Measurements from ENCODE around the gene LDHD. TPM values are rescaled to one million over a fixed set of nuclear protein-coding genes. Genes with fewer than 3 reads are reported as not detected.

The LDHD gene
- polyA plus RNA-seq, 1 experiment: 0.71 TPM

- no peak for DNase-seq (ENCODE audit: low read depth)
- H3K4me3 ChIP-seq (ENCODE audit: low read depth, low read length): no peak overlapping the region
- H3K27me3 ChIP-seq (ENCODE audit: control insufficient read depth, insufficient read depth, low read length): no peaks in the 10 kb centered on the region
- ChIA-PET POLR2A (no interaction called here), CTCF (interaction anchor here (0.9 kb wide), 1 partner anchor 75 kb away, joined by 3 read pairs; the partner anchor contains the start of gene ZNRF1)
- no peaks in the 10 kb centered on the region for H3K36me3 ChIP-seq (ENCODE audit: control insufficient read depth, insufficient read depth, low read length)
- TF ChIP-seq CTCF (IDR thresholded peaks at IDR 0.05; ENCODE audit: insufficient read depth, low read depth, low read length): no peak
These were observed 42.9 kb downstream of the LDHD start for GRCh38 chr16:75073545-75074303.

GRCh38 chr16:75072239-75072947 lies 44.2 kb downstream of the LDHD start:
- POLR2A ChIA-PET: no interaction called here
- no peaks in the 10 kb centered on the region for H3K36me3 ChIP-seq (ENCODE audit: control insufficient read depth, insufficient read depth, low read length)
- no peak for TF ChIP-seq CTCF (IDR thresholded peaks at IDR 0.05; ENCODE audit: insufficient read depth, low read depth, low read length)
- CTCF ChIA-PET: interaction anchor here (0.6 to 1.1 kb wide), 4 partner anchors 16 to 39 kb away, joined by 3 to 4 read pairs (median 4); no protein-coding TSS in a partner anchor
- H3K27me3 ChIP-seq (ENCODE audit: control insufficient read depth, insufficient read depth, low read length): no peaks in the 10 kb centered on the region
- H3K4me3 ChIP-seq (ENCODE audit: low read depth, low read length): no peak overlapping the region
- DNase-seq (ENCODE audit: low read depth): no peak

- Histone ChIP-seq H3K27me3 (ENCODE audit: control insufficient read depth, insufficient read depth, low read length) (no peaks in the 10 kb centered on the region), H3K36me3 (ENCODE audit: control insufficient read depth, insufficient read depth, low read length) (no peaks in the 10 kb centered on the region), H3K4me3 (ENCODE audit: low read depth, low read length) (no peak overlapping the region)
- TF ChIP-seq CTCF (IDR thresholded peaks at IDR 0.05; ENCODE audit: insufficient read depth, low read depth, low read length): no peak
- ChIA-PET CTCF (interaction anchor here (0.8 to 2.3 kb wide), 3 partner anchors 15 to 39 kb away, joined by 3 to 6 read pairs (median 4); no protein-coding TSS in a partner anchor), POLR2A (no interaction called here)
- DNase-seq (ENCODE audit: low read depth): no peak
These were observed 45.0 kb downstream of the LDHD start for GRCh38 chr16:75071621-75072020.

GRCh38 chr16:75070012-75070841 lies 46.4 kb downstream of the LDHD start:
- ChIA-PET CTCF (interaction anchor here (0.8 to 2.3 kb wide), 3 partner anchors 20 to 41 kb away, joined by 3 to 6 read pairs (median 4); no protein-coding TSS in a partner anchor), POLR2A (no interaction called here)
- DNase-seq (ENCODE audit: low read depth): no peak
- H3K27me3 ChIP-seq (ENCODE audit: control insufficient read depth, insufficient read depth, low read length): no peaks in the 10 kb centered on the region
- no peak overlapping the region for H3K4me3 ChIP-seq (ENCODE audit: low read depth, low read length)
- TF ChIP-seq CTCF (IDR thresholded peaks at IDR 0.05; ENCODE audit: insufficient read depth, low read depth, low read length): no peak
- no peaks in the 10 kb centered on the region for H3K36me3 ChIP-seq (ENCODE audit: control insufficient read depth, insufficient read depth, low read length)

All from BJ (cell line).